IMR-90 (cell line): ENCODE results near the gene PPP1R1C.

ENCODE experiments used
- CTCF ChIP-seq: conservative IDR thresholded peaks from 2 replicates; pipeline ENCODE4 v1.5.1; 2012; ENCODE audit warnings: mild to moderate bottlenecking, low read depth, low read length, improper control_type of control experiment
- MAFK ChIP-seq: IDR thresholded peaks from 2 replicates; pipeline ENCODE4 v1.6.1; 2012; ENCODE audit warnings: low read depth, low read length, improper control_type of control experiment
- POLR2A ChIP-seq: IDR thresholded peaks from 2 replicates; pipeline ENCODE4 v1.6.1; 2012; ENCODE audit warnings: mild to moderate bottlenecking, low read depth, low read length

- TF ChIP-seq MAFK (no peak), CTCF (no peak), POLR2A (no peak)
Measured at GRCh38 chr2:182117196-182117595, 131.5 kb downstream of the PPP1R1C start.
